ENCODE measurements around the gene ANKRD63. TPM values are rescaled to one million over a fixed set of nuclear protein-coding genes. Genes with fewer than 3 reads are reported as not detected.
A peak's percentile ranks its signal among the peaks of the same experiment; 100 is the strongest.

Gene ANKRD63
- polyA plus RNA-seq, 3 donors from 2014 or later = not detected

- Mint-ChIP-seq H3K27me3 (ENCODE audit: low read depth in 3 of 3) (peaks cover 3 to 17% (median 15%) of the 10 kb centered on the region in 3 donors), H3K4me3 (no peak overlapping the region), H3K9me3 (no peaks in the 10 kb centered on the region), H3K36me3 (no peaks in the 10 kb centered on the region), H3K27ac (no peak overlapping the region), H3K4me1 (peaks cover 10% of the 10 kb centered on the region in 2 donors)
- no peak for DNase-seq
Measured at GRCh38 chr15:40276927-40277326, 5.9 kb downstream of the ANKRD63 start.

GRCh38 chr15:40275954-40276353 is 6.9 kb downstream of the ANKRD63 start:
- no peak overlapping the region for H3K4me3 Mint-ChIP-seq
- peaks cover 3 to 17% (median 15%) of the 10 kb centered on the region in 3 donors for H3K27me3 Mint-ChIP-seq (ENCODE audit: low read depth in 3 of 3)
- no peak for DNase-seq
- H3K9me3 Mint-ChIP-seq = no peaks in the 10 kb centered on the region
- peaks cover 8 to 10% of the 10 kb centered on the region in 2 donors for H3K4me1 Mint-ChIP-seq
- H3K36me3 Mint-ChIP-seq = no peaks in the 10 kb centered on the region
- no peak overlapping the region for H3K27ac Mint-ChIP-seq

DNA sequence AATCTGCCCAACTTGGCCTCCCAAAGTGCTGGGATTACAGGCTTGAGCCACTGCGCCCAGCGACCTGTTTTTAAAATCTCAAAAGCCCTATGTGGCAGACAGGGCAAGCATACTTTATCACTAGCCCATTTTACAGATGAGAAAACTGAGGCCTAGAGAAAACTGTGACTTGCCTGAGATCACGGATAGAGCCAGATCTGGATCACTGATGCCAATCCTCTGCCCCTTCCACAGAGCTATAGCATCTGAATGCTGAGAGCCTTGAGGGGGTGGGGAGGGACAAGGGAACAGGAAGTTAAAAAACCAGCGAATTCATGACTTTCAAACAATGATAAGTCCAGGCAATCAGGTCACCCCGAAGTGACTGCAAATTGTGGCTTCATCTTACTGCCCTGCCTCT is 7.3 kb downstream of the ANKRD63 start:
- H3K27ac Mint-ChIP-seq = no peak overlapping the region
- no peaks in the 10 kb centered on the region for H3K36me3 Mint-ChIP-seq
- H3K4me3 Mint-ChIP-seq = no peak overlapping the region
- peaks cover 8 to 10% of the 10 kb centered on the region in 2 donors for H3K4me1 Mint-ChIP-seq
- no peak for DNase-seq
- H3K9me3 Mint-ChIP-seq = no peaks in the 10 kb centered on the region
- H3K27me3 Mint-ChIP-seq (ENCODE audit: low read depth in 3 of 3) = peaks cover 3 to 15% (median 13%) of the 10 kb centered on the region in 3 donors

DNA sequence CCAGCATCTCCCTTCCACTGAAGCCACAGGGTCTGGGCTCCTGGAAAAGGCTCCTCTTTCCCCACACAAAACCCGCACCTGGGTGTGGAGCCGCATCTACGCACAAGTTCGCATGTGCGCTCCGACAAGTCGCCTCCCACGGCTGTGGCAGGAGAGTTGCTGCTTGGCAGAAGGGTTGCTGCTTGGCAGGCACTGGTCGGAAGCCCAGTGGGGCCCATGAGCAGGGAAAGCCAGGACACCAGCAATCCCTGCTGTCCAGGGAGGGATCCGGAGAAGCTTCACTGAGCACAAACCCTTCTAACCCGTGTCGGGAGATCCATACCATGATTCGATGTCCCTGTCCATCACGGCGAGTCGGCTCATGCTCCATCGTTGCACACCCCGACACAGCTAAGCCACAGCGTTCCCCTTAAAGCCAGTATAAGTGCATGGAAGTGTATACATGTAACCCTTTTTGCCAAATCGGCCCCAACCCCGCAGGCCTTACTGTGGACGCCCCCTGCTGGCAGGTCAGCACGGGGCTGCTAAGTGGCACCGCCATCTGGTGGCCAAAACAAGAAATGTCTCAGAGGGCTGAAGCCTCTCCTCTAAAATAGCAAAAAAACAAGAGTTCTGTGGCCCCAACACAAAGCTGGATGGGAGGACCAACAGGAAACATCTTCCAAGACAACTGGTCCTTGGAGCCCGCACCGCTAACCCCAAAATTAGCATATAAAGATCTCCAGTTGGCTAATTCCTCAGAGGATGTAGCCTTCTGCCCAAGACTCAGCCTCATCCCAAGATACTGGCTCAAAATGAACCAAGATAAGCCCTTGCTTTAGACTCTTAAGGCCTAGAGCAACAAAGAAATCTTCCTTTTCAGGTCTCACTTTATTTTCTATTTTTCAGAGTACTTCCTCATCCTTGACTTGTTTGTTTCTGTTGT is 8.3 kb downstream of the ANKRD63 start:
- no peaks in the 10 kb centered on the region for H3K9me3 Mint-ChIP-seq
- peak; percentile 81 to 86 (median 81) for DNase-seq
- H3K27ac Mint-ChIP-seq = peak overlapping the region in 1 of 6 donors; percentile 79
- no peak overlapping the region for H3K4me3 Mint-ChIP-seq
- peaks cover 3 to 15% (median 13%) of the 10 kb centered on the region in 3 donors for H3K27me3 Mint-ChIP-seq (ENCODE audit: low read depth in 3 of 3)
- H3K4me1 Mint-ChIP-seq = peaks cover 8 to 10% of the 10 kb centered on the region in 2 donors
- no peaks in the 10 kb centered on the region for H3K36me3 Mint-ChIP-seq

GRCh38 chr15:40273428-40273827 is 9.4 kb downstream of the ANKRD63 start:
- DNase-seq = no peak
- Mint-ChIP-seq H3K27ac (peak overlapping the region in 1 of 6 donors; percentile 69), H3K9me3 (no peaks in the 10 kb centered on the region), H3K27me3 (ENCODE audit: low read depth in 3 of 3) (peaks cover 3 to 9% (median 8%) of the 10 kb centered on the region in 3 donors), H3K4me3 (no peak overlapping the region), H3K4me1 (peaks cover 3 to 7% of the 10 kb centered on the region in 2 donors), H3K36me3 (no peaks in the 10 kb centered on the region)

DNA sequence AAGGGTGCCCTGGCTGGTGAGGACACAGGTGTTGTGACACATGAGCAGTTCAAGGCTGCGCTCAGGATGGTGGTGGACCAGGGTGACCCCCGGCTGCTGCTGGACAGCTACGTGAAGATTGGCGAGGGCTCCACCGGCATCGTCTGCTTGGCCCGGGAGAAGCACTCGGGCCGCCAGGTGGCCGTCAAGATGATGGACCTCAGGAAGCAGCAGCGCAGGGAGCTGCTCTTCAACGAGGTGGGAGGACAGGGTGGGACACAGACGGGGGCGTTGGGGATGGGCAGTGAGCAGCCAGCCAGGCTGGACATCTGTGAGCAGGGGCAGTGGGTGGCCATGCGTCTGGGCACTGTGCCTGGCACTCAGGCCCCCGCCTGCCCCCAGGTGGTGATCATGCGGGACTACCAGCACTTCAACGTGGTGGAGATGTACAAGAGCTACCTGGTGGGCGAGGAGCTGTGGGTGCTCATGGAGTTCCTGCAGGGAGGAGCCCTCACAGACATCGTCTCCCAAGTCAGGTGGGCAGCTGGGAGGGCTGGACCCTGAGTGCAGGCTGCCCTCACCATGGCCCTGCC is 10.3 kb downstream of the ANKRD63 start:
- no peak for DNase-seq
- no peaks in the 10 kb centered on the region for H3K9me3 Mint-ChIP-seq
- peaks cover 3 to 4% of the 10 kb centered on the region in 2 donors for H3K4me1 Mint-ChIP-seq
- no peaks in the 10 kb centered on the region for H3K36me3 Mint-ChIP-seq
- H3K27me3 Mint-ChIP-seq (ENCODE audit: low read depth in 3 of 3) = peaks cover 3 to 7% (median 6%) of the 10 kb centered on the region in 3 donors
- H3K4me3 Mint-ChIP-seq = no peak overlapping the region
- H3K27ac Mint-ChIP-seq = no peak overlapping the region

DNA sequence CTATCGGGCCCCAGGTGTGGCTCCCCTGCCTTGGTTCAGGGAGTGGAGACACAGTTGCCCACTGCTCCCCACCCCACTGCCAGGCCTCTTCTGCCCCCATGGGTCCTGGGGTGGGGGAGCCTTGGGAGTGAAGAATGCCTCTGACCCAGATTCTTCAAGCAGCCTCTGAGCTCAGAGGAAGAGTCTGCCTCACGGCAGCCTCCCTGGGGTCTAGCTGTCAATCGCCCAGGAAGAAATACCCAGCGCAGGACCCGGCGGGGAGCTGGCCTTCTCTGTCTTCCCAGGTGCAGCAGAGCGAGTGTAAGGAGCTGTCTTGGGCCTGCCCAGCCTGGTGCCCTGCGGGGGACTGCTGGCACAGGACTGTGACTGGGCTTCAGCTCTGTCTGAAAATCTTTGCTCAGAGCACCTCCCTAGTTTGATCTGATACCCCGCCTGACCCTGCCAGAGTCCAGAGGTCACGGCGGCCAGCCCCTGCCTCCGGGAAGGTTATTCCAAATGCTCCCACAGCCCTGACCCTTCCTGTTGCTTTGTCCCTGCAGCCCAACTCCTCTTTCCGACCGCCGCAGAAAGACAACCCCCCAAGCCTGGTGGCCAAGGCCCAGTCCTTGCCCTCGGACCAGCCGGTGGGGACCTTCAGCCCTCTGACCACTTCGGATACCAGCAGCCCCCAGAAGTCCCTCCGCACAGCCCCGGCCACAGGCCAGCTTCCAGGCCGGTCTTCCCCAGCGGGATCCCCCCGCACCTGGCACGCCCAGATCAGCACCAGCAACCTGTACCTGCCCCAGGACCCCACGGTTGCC is 11.0 kb downstream of the ANKRD63 start:
- Mint-ChIP-seq H3K4me3 (no peak overlapping the region), H3K36me3 (no peaks in the 10 kb centered on the region), H3K9me3 (no peaks in the 10 kb centered on the region), H3K27ac (no peak overlapping the region), H3K4me1 (peaks cover 3 to 4% of the 10 kb centered on the region in 2 donors), H3K27me3 (ENCODE audit: low read depth in 3 of 3) (peaks cover 3 to 7% (median 6%) of the 10 kb centered on the region in 3 donors)
- DNase-seq = no peak

- Mint-ChIP-seq H3K9me3 (no peaks in the 10 kb centered on the region), H3K27ac (peak overlapping the region in 1 of 6 donors; percentile 83), H3K4me1 (peaks cover 3 to 4% of the 10 kb centered on the region in 2 donors), H3K36me3 (no peaks in the 10 kb centered on the region), H3K4me3 (peak overlapping the region in 1 of 5 donors; percentile 74), H3K27me3 (ENCODE audit: low read depth in 3 of 3) (peaks cover 0 to 6% (median 2%) of the 10 kb centered on the region in 3 donors)
- DNase-seq = peak in 1 of 3 donors; percentile 39
Measured at GRCh38 chr15:40270246-40270995, 12.4 kb downstream of the ANKRD63 start.

DNA sequence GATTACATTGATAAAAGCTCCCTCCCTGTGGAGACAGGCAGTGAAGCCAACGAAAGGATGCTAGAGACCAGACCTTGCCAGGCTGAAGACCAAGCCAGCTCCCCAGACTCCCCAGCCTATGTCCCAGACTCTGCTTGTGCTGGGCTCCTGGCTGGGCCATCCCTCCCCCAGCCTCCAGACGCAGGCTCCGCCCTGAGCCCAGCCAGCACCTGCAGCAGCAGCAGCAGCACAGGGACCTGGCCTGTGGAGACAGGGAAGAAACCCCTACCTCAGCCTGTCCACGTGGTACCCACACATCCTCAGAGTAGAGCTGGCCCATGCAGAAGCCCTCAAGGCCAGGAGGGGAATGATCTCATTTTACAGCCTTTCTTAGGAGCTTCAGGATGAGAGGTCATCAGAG is 13.3 kb downstream of the ANKRD63 start:
- H3K27ac Mint-ChIP-seq = no peak overlapping the region
- peaks cover 0 to 2% (median 0%) of the 10 kb centered on the region in 3 donors for H3K27me3 Mint-ChIP-seq (ENCODE audit: low read depth in 3 of 3)
- peaks cover under 1% of the 10 kb centered on the region in 2 donors for H3K4me1 Mint-ChIP-seq
- no peak overlapping the region for H3K4me3 Mint-ChIP-seq
- H3K36me3 Mint-ChIP-seq = no peaks in the 10 kb centered on the region
- no peaks in the 10 kb centered on the region for H3K9me3 Mint-ChIP-seq
- no peak for DNase-seq

DNA sequence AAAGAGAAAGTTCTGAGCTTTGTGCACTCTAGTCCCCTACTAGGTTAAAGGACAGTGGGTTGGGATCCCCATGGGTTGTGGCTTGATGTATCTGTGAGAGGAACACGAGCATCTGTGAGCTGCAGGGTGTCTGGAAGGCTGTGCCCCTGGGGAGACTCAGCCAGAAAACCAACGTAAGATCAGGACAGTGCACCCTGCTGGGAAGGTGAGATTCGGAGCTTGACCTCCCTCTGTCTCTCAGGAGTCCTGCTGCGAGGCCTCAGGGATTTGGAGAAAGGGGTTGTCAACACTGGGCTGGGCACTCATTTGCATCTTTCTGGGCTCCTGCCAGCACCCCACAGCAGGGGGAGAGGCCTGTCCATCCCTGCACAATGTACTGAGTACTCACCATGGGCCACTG is 15.2 kb downstream of the ANKRD63 start:
- H3K27ac Mint-ChIP-seq = no peak overlapping the region
- no peaks in the 10 kb centered on the region for H3K4me1 Mint-ChIP-seq
- H3K9me3 Mint-ChIP-seq = no peaks in the 10 kb centered on the region
- no peak overlapping the region for H3K4me3 Mint-ChIP-seq
- H3K27me3 Mint-ChIP-seq (ENCODE audit: low read depth in 3 of 3) = peaks cover 0 to 2% (median 0%) of the 10 kb centered on the region in 3 donors
- DNase-seq = no peak
- H3K36me3 Mint-ChIP-seq = no peaks in the 10 kb centered on the region

DNA sequence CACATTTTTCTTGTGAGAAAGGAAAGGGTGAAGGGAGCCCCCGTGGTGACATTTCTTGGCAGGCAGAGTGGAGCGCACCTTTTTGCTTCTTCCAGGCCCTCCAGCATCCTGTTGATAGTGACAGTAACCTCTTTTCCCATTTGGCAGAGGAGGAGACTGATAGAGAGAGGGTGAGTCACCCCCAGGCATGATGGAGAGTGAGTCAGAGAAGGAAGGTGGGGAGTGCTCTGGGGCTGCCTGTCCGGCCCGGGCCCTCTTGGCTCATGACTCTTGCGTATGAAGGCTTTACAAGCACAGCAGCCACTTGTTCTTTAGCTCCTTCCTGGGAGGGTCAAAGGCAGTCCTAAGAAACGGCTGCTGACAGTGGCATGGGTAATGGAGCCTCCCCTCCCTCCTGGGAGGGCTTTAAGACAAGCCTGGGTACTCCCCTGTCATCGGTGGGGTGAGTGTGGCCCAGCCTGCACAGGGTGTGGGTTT is 16.0 kb downstream of the ANKRD63 start:
- Mint-ChIP-seq H3K4me1 (no peaks in the 10 kb centered on the region), H3K27me3 (ENCODE audit: low read depth in 3 of 3) (peaks cover 0 to 2% (median 0%) of the 10 kb centered on the region in 3 donors), H3K27ac (no peak overlapping the region), H3K36me3 (no peaks in the 10 kb centered on the region), H3K4me3 (no peak overlapping the region), H3K9me3 (no peaks in the 10 kb centered on the region)
- DNase-seq = no peak

- Mint-ChIP-seq H3K4me1 (no peaks in the 10 kb centered on the region), H3K36me3 (no peaks in the 10 kb centered on the region), H3K27me3 (ENCODE audit: low read depth in 3 of 3) (peaks cover 0 to 2% (median 0%) of the 10 kb centered on the region in 3 donors), H3K27ac (no peak overlapping the region), H3K4me3 (no peak overlapping the region), H3K9me3 (no peaks in the 10 kb centered on the region)
- no peak for DNase-seq
Measured at GRCh38 chr15:40265875-40266274, 17.0 kb downstream of the ANKRD63 start.

DNA sequence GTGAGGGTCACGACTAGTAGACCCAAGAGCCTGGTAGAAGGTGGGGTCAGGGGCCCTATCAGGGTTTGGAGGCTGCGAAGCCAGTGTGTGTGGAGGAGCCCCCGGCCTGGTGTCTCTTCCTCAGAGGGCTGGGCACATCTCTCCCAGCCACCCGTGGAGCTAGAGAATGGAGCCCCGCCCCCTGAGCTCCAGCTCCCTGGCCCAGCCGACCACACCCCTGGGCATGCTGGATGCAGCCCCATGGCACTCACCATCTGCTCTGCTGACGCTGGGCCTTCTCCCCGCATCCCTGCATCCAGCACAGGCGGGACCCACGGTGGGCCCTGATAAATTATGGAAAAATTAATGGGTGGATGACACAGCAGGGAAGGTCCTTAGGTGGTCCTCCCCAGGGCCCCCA is 17.5 kb downstream of the ANKRD63 start:
- H3K27ac Mint-ChIP-seq = no peak overlapping the region
- no peaks in the 10 kb centered on the region for H3K4me1 Mint-ChIP-seq
- no peak for DNase-seq
- peaks cover 0 to 2% (median 0%) of the 10 kb centered on the region in 3 donors for H3K27me3 Mint-ChIP-seq (ENCODE audit: low read depth in 3 of 3)
- H3K9me3 Mint-ChIP-seq = no peaks in the 10 kb centered on the region
- H3K36me3 Mint-ChIP-seq = no peaks in the 10 kb centered on the region
- H3K4me3 Mint-ChIP-seq = no peak overlapping the region
